WTC11 (cell line): ENCODE measurements around the gene FERMT2.

Source experiments
- NFE2L1 ChIP-seq: sonication (generic); formaldehyde crosslinking; IDR thresholded peaks from 2 replicates; pipeline ENCODE4 v1.8.1; 2023; ENCODE audit warnings: missing genetic modification reagents
- RELA ChIP-seq: sonication (generic); formaldehyde crosslinking; IDR thresholded peaks from 2 replicates; pipeline ENCODE4 v1.8.1; 2022; ENCODE audit warnings: missing genetic modification reagents, mild to moderate bottlenecking, borderline replicate concordance
- ZNF232 ChIP-seq: sonication (generic); formaldehyde crosslinking; IDR thresholded peaks from 2 replicates; pipeline ENCODE4 v1.8.0; 2022; ENCODE audit warnings: mild to moderate bottlenecking, missing genetic modification reagents
- TF ChIP-seq, protein P1 (sequence below): fragments of 200-600 bp; IDR thresholded peaks from 2 replicates; pipeline ENCODE4 v1.8.0; 2022; ENCODE audit warnings: antibody characterized with exemption

DNA sequence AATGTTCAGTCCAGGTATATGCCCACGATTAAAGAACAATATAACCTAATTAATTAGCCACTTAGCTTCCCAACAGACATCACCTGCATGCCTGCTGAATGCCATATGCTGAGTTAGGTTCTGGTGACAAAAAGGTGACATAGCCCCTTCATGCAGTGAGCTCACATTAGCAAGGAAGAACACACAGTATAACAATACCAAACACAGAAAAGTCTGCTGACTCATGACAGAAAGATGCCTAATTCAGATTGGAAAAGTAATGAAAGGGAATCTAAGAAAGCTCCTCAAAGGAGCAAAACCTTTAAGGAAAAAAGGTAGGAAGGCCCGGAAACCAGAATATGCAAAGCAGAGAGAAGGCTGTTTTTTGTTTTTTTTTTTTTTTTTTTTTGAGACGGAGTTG lies 59.0 kb downstream of the FERMT2 start:
- TF ChIP-seq, protein P1, sequence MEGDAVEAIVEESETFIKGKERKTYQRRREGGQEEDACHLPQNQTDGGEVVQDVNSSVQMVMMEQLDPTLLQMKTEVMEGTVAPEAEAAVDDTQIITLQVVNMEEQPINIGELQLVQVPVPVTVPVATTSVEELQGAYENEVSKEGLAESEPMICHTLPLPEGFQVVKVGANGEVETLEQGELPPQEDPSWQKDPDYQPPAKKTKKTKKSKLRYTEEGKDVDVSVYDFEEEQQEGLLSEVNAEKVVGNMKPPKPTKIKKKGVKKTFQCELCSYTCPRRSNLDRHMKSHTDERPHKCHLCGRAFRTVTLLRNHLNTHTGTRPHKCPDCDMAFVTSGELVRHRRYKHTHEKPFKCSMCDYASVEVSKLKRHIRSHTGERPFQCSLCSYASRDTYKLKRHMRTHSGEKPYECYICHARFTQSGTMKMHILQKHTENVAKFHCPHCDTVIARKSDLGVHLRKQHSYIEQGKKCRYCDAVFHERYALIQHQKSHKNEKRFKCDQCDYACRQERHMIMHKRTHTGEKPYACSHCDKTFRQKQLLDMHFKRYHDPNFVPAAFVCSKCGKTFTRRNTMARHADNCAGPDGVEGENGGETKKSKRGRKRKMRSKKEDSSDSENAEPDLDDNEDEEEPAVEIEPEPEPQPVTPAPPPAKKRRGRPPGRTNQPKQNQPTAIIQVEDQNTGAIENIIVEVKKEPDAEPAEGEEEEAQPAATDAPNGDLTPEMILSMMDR, result no peak
- no peak for TF ChIP-seq RELA (CRISPR knock-in tag)
- TF ChIP-seq NFE2L1 (CRISPR knock-in tag), result no peak
- TF ChIP-seq ZNF232, result no peak
